Prostate gland (tissue), 2 donors: ENCODE results near the gene ZNF385D.

Experiments
- CTCF ChIP-seq, 4 experiments: fragments of 200-600 bp in 2 of 4; fragments of 450-650 bp in 2 of 4; sonication (generic) in 2 of 4; IDR thresholded peaks; 1 replicate in 3 of 4; 2 replicates in 1 of 4; pipeline ENCODE4 v1.5.1; 2016 to 2019; ENCODE audit warnings: antibody characterized with exemption in 4 of 4, mild to moderate bottlenecking in 2 of 4, moderate library complexity in 2 of 4
- POLR2A ChIP-seq: fragments of 450-650 bp; IDR thresholded peaks from one replicate; pipeline ENCODE4 v1.6.1; 2016; ENCODE audit warnings: antibody characterized with exemption, mild to moderate bottlenecking

DNA sequence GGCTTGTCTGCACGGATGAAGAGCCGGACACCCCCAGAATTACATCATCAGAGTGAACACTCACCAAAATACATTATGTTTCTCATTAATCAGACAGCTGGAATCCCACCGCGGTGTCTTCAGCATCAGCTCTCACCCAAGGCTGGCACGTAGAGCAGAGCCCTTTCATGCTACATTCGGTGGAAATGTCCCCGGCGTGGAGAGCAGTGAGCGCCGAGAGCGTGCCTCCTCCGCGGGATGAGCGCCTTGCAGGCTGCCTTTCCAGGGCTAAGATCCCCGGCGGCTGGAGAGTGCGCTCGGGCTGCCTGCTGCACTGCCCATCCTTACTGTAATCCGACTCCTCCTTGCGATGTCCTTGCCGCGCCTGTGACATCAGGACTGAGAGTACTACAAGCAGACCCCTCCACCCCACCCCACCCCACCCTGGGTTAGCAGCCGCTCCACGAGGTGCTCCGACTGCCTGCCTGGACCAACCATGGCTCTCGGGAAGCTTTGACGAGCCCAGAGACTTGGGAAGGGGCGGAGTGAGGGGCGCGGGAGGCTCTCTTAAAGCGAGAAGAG lies at the start of gene ZNF385D:
- TF ChIP-seq POLR2A (no peak), CTCF (IDR thresholded peaks at IDR 0.05) (no peak)
